Fibroblast of lung (primary cell): ENCODE measurements around the gene WDR49. TPM values are rescaled to one million over a fixed set of nuclear protein-coding genes. Genes with fewer than 3 reads are reported as not detected.

Experiments used
- DNase-seq, 2 donors: peaks; one replicate each; pipeline versions ENCODE4 v3.0.0 to v3.0.0-alpha.2; 2010; ENCODE audit warnings: low read depth in 2 of 2
- H2AFZ ChIP-seq: 2 replicates; pipeline ENCODE4 v1.5.1; 2012; ENCODE audit warnings: low read length, control low read depth, inconsistent platforms
- H3K27ac ChIP-seq: 2 replicates; pipeline ENCODE4 v1.5.1; 2011; ENCODE audit warnings: low read length, control low read depth; ENCODE audit not compliant: insufficient read depth
- H3K27me3 ChIP-seq: 2 replicates; pipeline ENCODE4 v1.5.1; 2011; ENCODE audit warnings: mild to moderate bottlenecking, low read length; ENCODE audit not compliant: control insufficient read depth, insufficient read depth
- H3K36me3 ChIP-seq: 2 replicates; pipeline ENCODE4 v1.5.1; 2011; ENCODE audit warnings: low read length; ENCODE audit not compliant: control insufficient read depth, insufficient read depth
- H3K4me1 ChIP-seq: 2 replicates; pipeline ENCODE4 v1.5.1; 2011; ENCODE audit warnings: low read length; ENCODE audit not compliant: control insufficient read depth, insufficient read depth; ENCODE audit errors: extremely low read depth
- H3K4me2 ChIP-seq: 2 replicates; pipeline ENCODE4 v1.5.1; 2011; ENCODE audit warnings: low read length, control low read depth; ENCODE audit not compliant: insufficient read depth; ENCODE audit errors: extremely low read depth
- H3K4me3 ChIP-seq, 4 experiments: fragments of 200-600 bp in 1 of 4; sonication (generic) in 1 of 4; replicated peaks in 1 of 4; 2 replicates each; pipeline ENCODE4 v1.5.1; 2011 to 2016; ENCODE audit warnings: low read length in 4 of 4, low read depth in 3 of 4, mild to moderate bottlenecking in 3 of 4, control low read depth in 2 of 4, inconsistent platforms in 1 of 4, mixed read lengths in 1 of 4; ENCODE audit not compliant: insufficient read depth in 1 of 4; ENCODE audit errors: control extremely low read depth in 1 of 4
- H3K79me2 ChIP-seq: 2 replicates; pipeline ENCODE4 v1.5.1; 2012; ENCODE audit warnings: mild to moderate bottlenecking, low read length, inconsistent platforms; ENCODE audit not compliant: control insufficient read depth, insufficient read depth
- H3K9ac ChIP-seq: 2 replicates; pipeline ENCODE4 v1.5.1; 2011; ENCODE audit warnings: mild to moderate bottlenecking, low read length, control low read depth; ENCODE audit not compliant: insufficient read depth
- H3K9me3 ChIP-seq: 2 replicates; pipeline ENCODE4 v1.5.1; 2012; ENCODE audit warnings: low read depth, low read length; ENCODE audit not compliant: control insufficient read depth, insufficient read depth
- H4K20me1 ChIP-seq: 2 replicates; pipeline ENCODE4 v1.5.1; 2011; ENCODE audit warnings: low read length; ENCODE audit not compliant: control insufficient read depth, insufficient read depth; ENCODE audit errors: extremely low read depth
- EZH2 ChIP-seq: IDR thresholded peaks from 2 replicates; pipeline ENCODE4 v1.5.1; 2012; ENCODE audit warnings: low read length, control low read depth, mild to moderate bottlenecking; ENCODE audit errors: missing control alignments
- polyA plus RNA-seq, 2 donors: library from polyadenylated mRNA; depleted of rRNA in 1 of 2; stranded (reverse) in 1 of 2; unstranded in 1 of 2; fragments of >200 nt; gene quantifications; 2 replicates each; pipeline ENCODE4 v1.2.1, GENCODE V29; 2011 to 2012; ENCODE audit warnings: missing spikeins in 1 of 2
- total RNA-seq: library from RNA; depleted of rRNA; stranded (reverse); fragments of >200 nt; gene quantifications from 2 replicates; pipeline ENCODE4 v1.2.1, GENCODE V29; 2014
- TF ChIP-seq, protein P1 (sequence below), 2 donors: IDR thresholded peaks in 1 of 2; conservative IDR thresholded peaks in 1 of 2; 1 replicate in 1 of 2; 2 replicates in 1 of 2; pipeline ENCODE4 v1.5.1; 2011 to 2012; ENCODE audit warnings: low read length in 2 of 2, control low read depth in 1 of 2, inconsistent platforms in 1 of 2, low read depth in 1 of 2, mild to moderate bottlenecking in 1 of 2

The WDR49 gene
- total and polyA plus RNA-seq, 2 donors (not counting 1 experiment from before 2014, with no cell fraction given): under 0.01 TPM; not detected in 1

DNA sequence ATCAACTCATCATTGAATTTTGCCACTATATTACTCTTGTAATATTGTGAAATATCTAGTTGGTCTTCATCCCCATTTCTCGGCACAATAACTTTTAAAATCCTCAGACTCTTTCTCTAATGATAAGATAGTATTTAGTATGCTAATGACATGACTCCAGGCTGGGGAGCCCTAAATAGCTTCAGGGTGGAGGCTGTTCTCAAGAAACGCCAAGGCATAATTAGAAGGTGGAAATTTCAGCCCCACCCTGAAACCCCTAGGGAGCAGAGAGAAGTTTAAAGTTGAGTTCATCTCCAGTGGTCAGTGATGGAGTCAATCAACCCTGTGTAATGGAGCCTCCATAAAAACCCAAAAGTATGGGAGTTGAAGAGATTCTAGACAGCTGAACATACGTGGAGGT lies 98.8 kb downstream of the WDR49 start:
- no peak overlapping the region for H3K4me3 ChIP-seq
- no peaks in the 10 kb centered on the region for H3K4me1 ChIP-seq
- no peak overlapping the region for H3K4me2 ChIP-seq
- H3K27me3 ChIP-seq: no peaks in the 10 kb centered on the region
- no peaks in the 10 kb centered on the region for H3K79me2 ChIP-seq
- no peak overlapping the region for H2AFZ ChIP-seq
- no peaks in the 10 kb centered on the region for H3K36me3 ChIP-seq
- H3K9ac ChIP-seq: no peak overlapping the region
- H4K20me1 ChIP-seq: no peaks in the 10 kb centered on the region
- DNase-seq: no peak
- no peak overlapping the region for H3K27ac ChIP-seq
- TF ChIP-seq, protein P1, sequence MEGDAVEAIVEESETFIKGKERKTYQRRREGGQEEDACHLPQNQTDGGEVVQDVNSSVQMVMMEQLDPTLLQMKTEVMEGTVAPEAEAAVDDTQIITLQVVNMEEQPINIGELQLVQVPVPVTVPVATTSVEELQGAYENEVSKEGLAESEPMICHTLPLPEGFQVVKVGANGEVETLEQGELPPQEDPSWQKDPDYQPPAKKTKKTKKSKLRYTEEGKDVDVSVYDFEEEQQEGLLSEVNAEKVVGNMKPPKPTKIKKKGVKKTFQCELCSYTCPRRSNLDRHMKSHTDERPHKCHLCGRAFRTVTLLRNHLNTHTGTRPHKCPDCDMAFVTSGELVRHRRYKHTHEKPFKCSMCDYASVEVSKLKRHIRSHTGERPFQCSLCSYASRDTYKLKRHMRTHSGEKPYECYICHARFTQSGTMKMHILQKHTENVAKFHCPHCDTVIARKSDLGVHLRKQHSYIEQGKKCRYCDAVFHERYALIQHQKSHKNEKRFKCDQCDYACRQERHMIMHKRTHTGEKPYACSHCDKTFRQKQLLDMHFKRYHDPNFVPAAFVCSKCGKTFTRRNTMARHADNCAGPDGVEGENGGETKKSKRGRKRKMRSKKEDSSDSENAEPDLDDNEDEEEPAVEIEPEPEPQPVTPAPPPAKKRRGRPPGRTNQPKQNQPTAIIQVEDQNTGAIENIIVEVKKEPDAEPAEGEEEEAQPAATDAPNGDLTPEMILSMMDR (conservative IDR thresholded peaks at IDR 0.05 in 1 of 2, IDR thresholded peaks at IDR 0.05 in 1 of 2; ENCODE audit: low read depth in 1 of 2, low read length in 2 of 2): no peak
- TF ChIP-seq EZH2: no peak
- H3K9me3 ChIP-seq: no peaks in the 10 kb centered on the region

DNA sequence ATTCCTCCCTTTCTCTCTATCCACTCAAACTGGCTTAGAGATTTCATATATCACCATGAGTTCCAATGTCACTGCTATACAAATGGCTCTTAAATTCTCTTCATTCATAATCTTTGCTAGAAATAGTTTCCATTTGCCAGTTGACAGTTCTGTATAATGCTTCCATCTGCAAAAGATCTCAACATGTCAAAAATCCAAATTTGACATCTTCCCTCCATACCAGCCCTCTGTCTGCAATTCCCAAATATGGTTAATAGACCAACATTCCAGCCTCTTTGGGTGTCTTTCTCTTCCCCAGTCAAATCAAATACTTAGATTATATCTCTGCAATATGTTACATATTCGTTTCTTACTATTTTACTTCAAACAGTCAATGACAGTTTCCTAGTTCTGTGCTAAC lies 115.7 kb downstream of the WDR49 start:
- Histone ChIP-seq H3K4me3 (no peak overlapping the region), H3K9me3 (no peaks in the 10 kb centered on the region), H3K4me1 (no peaks in the 10 kb centered on the region), H3K4me2 (no peak overlapping the region), H4K20me1 (no peaks in the 10 kb centered on the region), H3K9ac (no peak overlapping the region), H3K36me3 (no peaks in the 10 kb centered on the region), H3K27me3 (no peaks in the 10 kb centered on the region), H2AFZ (no peak overlapping the region), H3K27ac (no peak overlapping the region), H3K79me2 (no peaks in the 10 kb centered on the region)
- no peak for DNase-seq
- TF ChIP-seq, protein P1 (conservative IDR thresholded peaks at IDR 0.05 in 1 of 2, IDR thresholded peaks at IDR 0.05 in 1 of 2; ENCODE audit: low read depth in 1 of 2, low read length in 2 of 2): no peak
- no peak for TF ChIP-seq EZH2

DNA sequence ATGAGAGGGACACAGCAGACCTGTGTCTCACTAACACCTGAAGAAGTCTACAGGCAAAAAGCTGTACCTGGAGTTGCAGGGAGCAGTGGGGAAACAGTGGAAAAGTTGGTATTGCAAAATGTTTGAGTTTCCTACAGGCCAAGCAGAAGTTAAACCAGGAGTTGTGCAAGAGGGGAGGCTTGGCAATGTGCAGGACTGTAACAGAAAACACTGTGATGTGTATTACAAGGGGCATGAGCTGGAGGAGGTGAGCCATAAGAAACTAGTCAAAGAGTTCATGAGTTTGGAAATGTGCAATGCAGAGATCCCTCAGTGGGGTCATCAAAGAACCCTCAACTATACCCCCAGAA lies 132.8 kb downstream of the WDR49 start:
- H3K4me3 ChIP-seq: no peak overlapping the region
- no peak overlapping the region for H2AFZ ChIP-seq
- H3K27me3 ChIP-seq: no peaks in the 10 kb centered on the region
- H3K79me2 ChIP-seq: no peaks in the 10 kb centered on the region
- no peak overlapping the region for H3K27ac ChIP-seq
- TF ChIP-seq, protein P1 (conservative IDR thresholded peaks at IDR 0.05 in 1 of 2, IDR thresholded peaks at IDR 0.05 in 1 of 2; ENCODE audit: low read depth in 1 of 2, low read length in 2 of 2): no peak
- no peak for TF ChIP-seq EZH2
- no peaks in the 10 kb centered on the region for H3K4me1 ChIP-seq
- H3K4me2 ChIP-seq: no peak overlapping the region
- H4K20me1 ChIP-seq: no peaks in the 10 kb centered on the region
- no peaks in the 10 kb centered on the region for H3K9me3 ChIP-seq
- H3K36me3 ChIP-seq: no peaks in the 10 kb centered on the region
- DNase-seq: no peak
- no peak overlapping the region for H3K9ac ChIP-seq
